Thyroid gland (tissue), 4 donors: ENCODE results near the gene TINAGL1. TPM values are rescaled to one million over a fixed set of nuclear protein-coding genes. Genes with fewer than 3 reads are reported as not detected.

Source experiments
- DNase-seq, 2 donors: peaks; one replicate each; pipeline ENCODE4 v3.0.0-alpha.2; 2019
- H3K27ac ChIP-seq, 3 donors: fragments of 200-600 bp; sonication (generic); 1 replicate in 2 of 3; 2 replicates in 1 of 3; pipeline ENCODE4 v1.5.1; 2016 to 2019; ENCODE audit warnings: mild to moderate bottlenecking in 1 of 3, moderate library complexity in 1 of 3
- H3K27me3 ChIP-seq: fragments of 200-600 bp; sonication (generic); one replicate; pipeline ENCODE4 v1.5.1; 2019
- H3K36me3 ChIP-seq, 2 donors: fragments of 200-600 bp; sonication (generic); one replicate each; pipeline ENCODE4 v1.5.1; 2016 to 2019
- H3K4me1 ChIP-seq, 2 donors: fragments of 200-600 bp; sonication (generic); one replicate each; pipeline ENCODE4 v1.5.1; 2017 to 2019
- H3K4me3 ChIP-seq, 3 donors: fragments of 200-600 bp; sonication (generic); replicated peaks in 1 of 3; 1 replicate in 2 of 3; 2 replicates in 1 of 3; pipeline ENCODE4 v1.5.1; 2016; ENCODE audit warnings: mild to moderate bottlenecking in 1 of 3
- H3K9me3 ChIP-seq: fragments of 200-600 bp; sonication (generic); one replicate; pipeline ENCODE4 v1.5.1; 2017
- POLR2A ChIP-seq, 2 donors: fragments of 450-650 bp; IDR thresholded peaks; one replicate each; pipeline ENCODE4 v1.6.1; 2017; ENCODE audit warnings: antibody characterized with exemption in 2 of 2, mild to moderate bottlenecking in 2 of 2, moderate library complexity in 1 of 2
- WGBS, 2 donors: methylation state at CpG; one replicate each; pipeline ENCODE4 v1.1.5; 2017; 5-methylcytosine and 5-hydroxymethylcytosine counted together
- intact Hi-C: fragments of 100-400 bp; cut with DNase I; formaldehyde crosslinking; loops from one replicate; pipeline ENCODE4 v1.15.1; 2023
- total RNA-seq, 4 donors: library from RNA; depleted of rRNA; stranded (reverse); fragments of >200 nt; gene quantifications; one replicate each; pipeline ENCODE4 v1.2.3, GENCODE V29; 2016
- TF ChIP-seq, protein P1 (sequence below), 6 experiments: fragments of 200-600 bp in 3 of 6; fragments of 450-650 bp in 3 of 6; sonication (generic) in 3 of 6; IDR thresholded peaks; one replicate each; pipeline ENCODE4 v1.5.1; 2016 to 2019; ENCODE audit warnings: antibody characterized with exemption in 6 of 6, mild to moderate bottlenecking in 2 of 6, inconsistent platforms in 1 of 6, moderate library complexity in 1 of 6

The TINAGL1 gene
- total RNA-seq, 4 donors from 2014 or later: 157 to 391 (median 227) TPM

DNA sequence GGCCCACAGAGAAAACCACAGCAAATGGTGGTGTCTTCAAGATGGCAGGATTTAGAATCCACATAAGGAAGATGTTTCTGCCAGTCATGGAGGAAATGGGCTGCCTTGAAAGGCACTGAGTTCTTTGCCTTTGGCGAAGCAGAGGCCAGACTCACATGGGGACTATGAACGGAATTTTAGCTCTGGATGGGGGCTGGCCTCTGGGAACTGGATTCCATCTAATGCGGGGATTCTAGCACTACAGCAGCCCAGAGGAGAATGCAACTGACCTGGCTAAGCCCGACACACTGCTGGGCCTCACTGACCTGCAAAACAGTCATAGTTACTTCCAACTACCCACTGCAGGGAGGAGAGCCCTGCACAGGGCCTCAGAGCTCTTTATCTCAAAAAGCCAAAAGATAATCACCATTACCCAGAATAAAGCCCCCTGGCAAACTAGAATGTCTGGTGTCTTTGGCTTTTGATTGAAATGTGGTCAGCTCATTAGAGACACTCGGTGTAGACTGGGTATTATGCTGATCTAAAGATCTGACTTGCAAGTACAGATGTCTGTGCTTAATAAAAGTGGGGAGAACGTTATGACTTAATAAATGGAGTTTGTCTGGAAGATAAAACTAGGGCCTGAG is 52.7 kb downstream of the TINAGL1 start:
- Histone ChIP-seq H3K27ac (peak overlapping the region; percentile 89 to 99 (median 99)), H3K27me3 (no peaks in the 10 kb centered on the region), H3K9me3 (no peaks in the 10 kb centered on the region), H3K4me1 (peaks cover 44 to 64% of the 10 kb centered on the region in 2 donors), H3K36me3 (peaks cover 34 to 44% of the 10 kb centered on the region in 2 donors), H3K4me3 (no peak overlapping the region)
- 89 to 90% methylated on average over 6 of the region's 6 CpGs for WGBS, 2 donors
- intact Hi-C loops: no loop called here
- TF ChIP-seq POLR2A (IDR thresholded peaks at IDR 0.05): no peak
- TF ChIP-seq, protein P1, sequence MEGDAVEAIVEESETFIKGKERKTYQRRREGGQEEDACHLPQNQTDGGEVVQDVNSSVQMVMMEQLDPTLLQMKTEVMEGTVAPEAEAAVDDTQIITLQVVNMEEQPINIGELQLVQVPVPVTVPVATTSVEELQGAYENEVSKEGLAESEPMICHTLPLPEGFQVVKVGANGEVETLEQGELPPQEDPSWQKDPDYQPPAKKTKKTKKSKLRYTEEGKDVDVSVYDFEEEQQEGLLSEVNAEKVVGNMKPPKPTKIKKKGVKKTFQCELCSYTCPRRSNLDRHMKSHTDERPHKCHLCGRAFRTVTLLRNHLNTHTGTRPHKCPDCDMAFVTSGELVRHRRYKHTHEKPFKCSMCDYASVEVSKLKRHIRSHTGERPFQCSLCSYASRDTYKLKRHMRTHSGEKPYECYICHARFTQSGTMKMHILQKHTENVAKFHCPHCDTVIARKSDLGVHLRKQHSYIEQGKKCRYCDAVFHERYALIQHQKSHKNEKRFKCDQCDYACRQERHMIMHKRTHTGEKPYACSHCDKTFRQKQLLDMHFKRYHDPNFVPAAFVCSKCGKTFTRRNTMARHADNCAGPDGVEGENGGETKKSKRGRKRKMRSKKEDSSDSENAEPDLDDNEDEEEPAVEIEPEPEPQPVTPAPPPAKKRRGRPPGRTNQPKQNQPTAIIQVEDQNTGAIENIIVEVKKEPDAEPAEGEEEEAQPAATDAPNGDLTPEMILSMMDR (IDR thresholded peaks at IDR 0.05): no peak
- DNase-seq: no peak

DNA sequence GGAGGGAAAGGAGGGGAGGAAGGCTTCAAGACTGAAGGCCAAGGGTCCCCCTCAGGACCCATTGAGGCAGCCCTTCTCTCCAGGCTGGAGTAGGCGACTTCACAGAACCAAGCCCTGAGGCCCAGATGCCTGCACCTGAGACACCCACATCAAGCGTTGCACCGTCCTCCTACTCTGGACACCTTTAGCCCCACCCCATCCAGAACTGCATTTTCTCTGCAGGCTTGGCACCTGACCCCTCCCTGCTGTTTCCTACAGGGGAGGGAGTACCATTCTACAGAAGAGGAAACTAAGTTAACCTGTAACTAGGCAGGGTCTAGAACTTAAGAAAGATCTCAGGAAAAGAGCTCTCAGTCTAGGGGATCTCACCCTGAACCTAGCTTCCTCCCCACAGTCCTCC is 56.3 kb downstream of the TINAGL1 start:
- intact Hi-C loops: no loop called here
- H3K27me3 ChIP-seq: no peaks in the 10 kb centered on the region
- TF ChIP-seq POLR2A (IDR thresholded peaks at IDR 0.05): no peak
- TF ChIP-seq, protein P1 (IDR thresholded peaks at IDR 0.05): no peak
- H3K4me3 ChIP-seq: no peak overlapping the region
- H3K36me3 ChIP-seq: peaks cover 34 to 49% of the 10 kb centered on the region in 2 donors
- H3K9me3 ChIP-seq: no peaks in the 10 kb centered on the region
- H3K4me1 ChIP-seq: peaks cover 53 to 70% of the 10 kb centered on the region in 2 donors
- H3K27ac ChIP-seq: peak overlapping the region; percentile 11 to 99 (median 98)
- no peak for DNase-seq
- WGBS, 2 donors: 91 to 93% methylated on average over 3 of the region's 3 CpGs

DNA sequence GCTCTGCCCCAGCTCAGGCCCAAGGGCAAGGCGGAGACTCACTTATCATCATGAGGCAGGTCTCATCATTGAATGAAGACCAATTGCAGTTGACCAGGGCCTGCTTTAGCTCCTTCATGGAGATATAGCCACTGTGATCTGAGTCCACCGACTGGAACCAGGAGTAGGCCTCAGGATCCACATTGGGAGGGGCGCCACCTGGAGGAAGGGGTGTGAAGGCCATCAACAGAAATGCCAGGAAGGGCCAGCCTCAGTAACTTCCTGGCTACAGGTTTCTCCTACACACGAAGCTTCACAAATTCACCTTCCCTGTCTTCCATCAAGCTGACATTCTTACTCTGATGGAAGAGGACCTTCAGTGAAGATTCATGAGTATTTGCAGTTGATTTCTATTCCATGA is 56.8 kb downstream of the TINAGL1 start:
- WGBS, 2 donors: 70 to 74% methylated on average over 3 to 4 of the region's 4 CpGs
- Histone ChIP-seq H3K36me3 (peaks cover 34 to 49% of the 10 kb centered on the region in 2 donors), H3K27ac (peak overlapping the region; percentile 11 to 99 (median 98)), H3K27me3 (no peaks in the 10 kb centered on the region), H3K4me1 (peaks cover 58 to 70% of the 10 kb centered on the region in 2 donors), H3K4me3 (no peak overlapping the region), H3K9me3 (no peaks in the 10 kb centered on the region)
- TF ChIP-seq POLR2A (IDR thresholded peaks at IDR 0.05): no peak
- TF ChIP-seq, protein P1 (IDR thresholded peaks at IDR 0.05): peak in 2 of 6 experiments; percentile 10 to 21
- DNase-seq: no peak
- intact Hi-C loops: no loop called here

Other genes with a start within 250 kb of the TINAGL1 start
- 1 to 10 TPM in 3 of 4 donors, not detected in 1; 2.3 to 6.6 (median 5.4) TPM for gene FABP3, start 203.4 kb upstream of the TINAGL1 start, total RNA-seq
- 10 to 100 TPM; 28.9 to 57.7 (median 37.7) TPM for gene SERINC2, start 163.3 kb upstream of the TINAGL1 start, total RNA-seq
- 1 to 10 TPM in 2 of 4 donors, under 1 TPM in 2; 0.40 to 5.6 (median 1.3) TPM for gene HCRTR1, start 41.2 kb downstream of the TINAGL1 start, total RNA-seq
- gene PEF1, start 68.4 kb downstream of the TINAGL1 start, total RNA-seq: 100 to 1,000 TPM; 180 to 355 (median 312) TPM
- 100 to 1,000 TPM in 2 of 4 donors, 10 to 100 TPM in 2; 61.3 to 121 (median 97.1) TPM for gene COL16A1, start 127.5 kb downstream of the TINAGL1 start, total RNA-seq
- gene ADGRB2, start 187.8 kb downstream of the TINAGL1 start, total RNA-seq: 10 to 100 TPM in 2 of 4 donors, 1 to 10 TPM in 2; 2.4 to 14.3 (median 9.8) TPM
- 1 to 10 TPM in 1 of 4 donors, under 1 TPM in 2, not detected in 1; 0.22 to 1.6 (median 0.96) TPM for gene SPOCD1, start 239.5 kb downstream of the TINAGL1 start, total RNA-seq